Tibial artery (tissue), 4 donors: ENCODE measurements around the gene POLR2E.

Experiments
- DNase-seq, 2 donors: peaks; one replicate each; pipeline ENCODE4 v3.0.0-alpha.2; 2019
- H3K27ac ChIP-seq, 2 donors: fragments of 200-600 bp; sonication (generic) in 1 of 2; 1 replicate in 1 of 2; 2 replicates in 1 of 2; pipeline ENCODE4 v1.5.1; 2018 to 2019; ENCODE audit warnings: mild to moderate bottlenecking in 1 of 2
- H3K27me3 ChIP-seq, 2 donors: fragments of 200-600 bp; sonication (generic) in 1 of 2; one replicate each; pipeline versions ENCODE4 v1.5.1 to v1.6.0; 2016 to 2019
- H3K36me3 ChIP-seq, 3 donors: fragments of 200-600 bp; sonication (generic) in 2 of 3; one replicate each; pipeline ENCODE4 v1.5.1; 2016 to 2019; ENCODE audit warnings: mild to moderate bottlenecking in 2 of 3
- H3K4me1 ChIP-seq, 4 donors: fragments of 200-600 bp; sonication (generic) in 2 of 4; 1 replicate in 3 of 4; 2 replicates in 1 of 4; pipeline ENCODE4 v1.5.1; 2016 to 2019
- H3K4me3 ChIP-seq, 2 donors: fragments of 200-600 bp; sonication (generic) in 1 of 2; 1 replicate in 1 of 2; 2 replicates in 1 of 2; pipeline ENCODE4 v1.5.1; 2018 to 2019; ENCODE audit warnings: mild to moderate bottlenecking in 2 of 2
- H3K9me3 ChIP-seq, 3 donors: fragments of 200-600 bp; sonication (generic) in 1 of 3; one replicate each; pipeline ENCODE4 v1.5.1; 2016 to 2019
- intact Hi-C: fragments of 100-400 bp; cut with DNase I; formaldehyde crosslinking; loops from one replicate; pipeline ENCODE4 v1.15.0; 2023; ENCODE audit warnings: low total_unique reads
- TF ChIP-seq, protein P1 (sequence below), 2 experiments: fragments of 200-600 bp in 1 of 2; fragments of 450-650 bp in 1 of 2; IDR thresholded peaks; one replicate each; pipeline ENCODE4 v1.5.1; 2017 to 2019; ENCODE audit warnings: antibody characterized with exemption in 2 of 2, mild to moderate bottlenecking in 1 of 2, moderate library complexity in 1 of 2

POLR2E gene

DNA sequence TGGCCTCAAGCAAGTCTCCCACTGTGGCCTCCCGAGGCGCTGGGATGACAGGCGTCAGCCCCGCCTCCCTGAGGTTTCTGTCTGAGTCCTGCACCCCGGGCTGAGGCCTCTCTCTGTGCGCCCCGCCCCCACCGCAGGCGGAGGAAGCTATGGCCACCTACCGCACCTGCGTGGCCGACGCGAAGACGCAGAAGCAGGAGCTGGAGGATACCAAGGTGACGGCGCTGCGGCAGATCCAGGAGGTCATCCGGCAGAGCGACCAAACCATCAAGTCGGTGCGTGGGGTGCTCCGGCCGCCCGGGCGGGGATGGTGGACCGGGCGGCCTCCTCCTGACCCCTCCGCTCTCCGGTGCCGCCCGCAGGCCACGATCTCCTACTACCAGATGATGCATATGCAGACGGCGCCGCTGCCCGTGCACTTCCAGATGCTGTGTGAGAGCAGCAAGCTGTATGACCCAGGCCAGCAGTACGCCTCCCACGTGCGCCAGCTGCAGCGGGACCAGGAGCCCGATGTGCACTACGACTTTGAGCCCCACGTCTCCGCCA is 15.5 kb downstream of the POLR2E start:
- H3K4me3 ChIP-seq: no peak overlapping the region
- peaks cover 0 to 3% (median 0%) of the 10 kb centered on the region in 3 donors for H3K36me3 ChIP-seq
- intact Hi-C loops: no loop called here
- TF ChIP-seq, protein P1, sequence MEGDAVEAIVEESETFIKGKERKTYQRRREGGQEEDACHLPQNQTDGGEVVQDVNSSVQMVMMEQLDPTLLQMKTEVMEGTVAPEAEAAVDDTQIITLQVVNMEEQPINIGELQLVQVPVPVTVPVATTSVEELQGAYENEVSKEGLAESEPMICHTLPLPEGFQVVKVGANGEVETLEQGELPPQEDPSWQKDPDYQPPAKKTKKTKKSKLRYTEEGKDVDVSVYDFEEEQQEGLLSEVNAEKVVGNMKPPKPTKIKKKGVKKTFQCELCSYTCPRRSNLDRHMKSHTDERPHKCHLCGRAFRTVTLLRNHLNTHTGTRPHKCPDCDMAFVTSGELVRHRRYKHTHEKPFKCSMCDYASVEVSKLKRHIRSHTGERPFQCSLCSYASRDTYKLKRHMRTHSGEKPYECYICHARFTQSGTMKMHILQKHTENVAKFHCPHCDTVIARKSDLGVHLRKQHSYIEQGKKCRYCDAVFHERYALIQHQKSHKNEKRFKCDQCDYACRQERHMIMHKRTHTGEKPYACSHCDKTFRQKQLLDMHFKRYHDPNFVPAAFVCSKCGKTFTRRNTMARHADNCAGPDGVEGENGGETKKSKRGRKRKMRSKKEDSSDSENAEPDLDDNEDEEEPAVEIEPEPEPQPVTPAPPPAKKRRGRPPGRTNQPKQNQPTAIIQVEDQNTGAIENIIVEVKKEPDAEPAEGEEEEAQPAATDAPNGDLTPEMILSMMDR (IDR thresholded peaks at IDR 0.05): no peak
- peaks cover 0 to 17% of the 10 kb centered on the region in 2 donors for H3K27me3 ChIP-seq
- no peak for DNase-seq
- peaks cover 0 to 21% (median 5%) of the 10 kb centered on the region in 4 donors for H3K4me1 ChIP-seq
- no peak overlapping the region for H3K27ac ChIP-seq
- no peaks in the 10 kb centered on the region for H3K9me3 ChIP-seq

DNA sequence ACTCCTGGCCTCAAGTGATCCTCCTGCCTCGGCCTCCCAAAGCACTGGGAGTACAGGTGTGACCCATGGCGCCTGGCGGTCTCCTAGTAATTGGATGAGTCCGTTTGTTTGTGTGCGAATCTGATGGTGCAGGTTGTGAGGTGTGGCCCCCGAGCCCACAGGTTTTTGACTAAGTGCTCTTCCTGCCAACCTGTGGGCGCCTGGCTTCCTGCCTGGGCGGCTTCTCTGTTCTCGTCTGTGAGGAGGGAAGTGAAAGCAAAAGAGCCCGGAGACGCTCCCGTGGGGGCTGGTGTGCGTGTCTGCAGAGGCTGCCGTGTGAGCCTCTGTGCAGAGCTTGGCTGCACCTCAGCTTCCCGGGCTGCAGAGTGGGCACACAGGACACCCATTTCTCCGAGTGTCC is 18.2 kb downstream of the POLR2E start:
- no peaks in the 10 kb centered on the region for H3K9me3 ChIP-seq
- peaks cover 0 to 6% (median 1%) of the 10 kb centered on the region in 4 donors for H3K4me1 ChIP-seq
- no peak overlapping the region for H3K4me3 ChIP-seq

DNA sequence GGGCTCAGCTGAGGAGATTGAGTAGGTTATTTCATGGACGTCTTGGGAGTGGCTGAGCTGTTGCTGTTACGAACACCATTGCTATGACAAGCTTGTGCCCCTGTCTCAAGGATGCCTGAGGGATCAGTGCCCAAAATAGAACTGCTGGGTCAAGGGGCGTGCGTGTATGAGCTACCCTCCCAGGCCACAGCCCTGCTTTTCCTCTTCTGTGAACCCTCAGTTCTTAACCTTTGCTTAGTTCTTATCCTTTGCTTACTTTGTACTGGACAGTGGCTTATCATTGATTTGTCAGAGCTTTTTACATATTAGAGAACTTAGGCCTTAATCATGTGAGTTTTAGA is 19.2 kb downstream of the POLR2E start:
- H3K27ac ChIP-seq: no peak overlapping the region
- TF ChIP-seq, protein P1 (IDR thresholded peaks at IDR 0.05): no peak
- no peak overlapping the region for H3K4me3 ChIP-seq
- H3K9me3 ChIP-seq: no peaks in the 10 kb centered on the region
- intact Hi-C loops: no loop called here
- H3K4me1 ChIP-seq: peaks cover 0 to 11% (median 8%) of the 10 kb centered on the region in 4 donors
- DNase-seq: no peak
- H3K36me3 ChIP-seq: no peaks in the 10 kb centered on the region
- H3K27me3 ChIP-seq: peaks cover 0 to 22% of the 10 kb centered on the region in 2 donors

More for the DNA sequence above, 18.2 kb downstream of the POLR2E start:
- intact Hi-C loops: no loop called here
- TF ChIP-seq, protein P1 (IDR thresholded peaks at IDR 0.05): no peak
- Histone ChIP-seq H3K27ac (no peak overlapping the region), H3K27me3 (peaks cover 0 to 14% of the 10 kb centered on the region in 2 donors), H3K36me3 (peaks cover 0 to 3% (median 0%) of the 10 kb centered on the region in 3 donors)
- peak in 1 of 2 donors; percentile 65 for DNase-seq

GRCh38 chr19:1074544-1075283 is 20.5 kb downstream of the POLR2E start:
- peak; percentile 78 to 84 for DNase-seq
- peaks cover 0 to 16% (median 11%) of the 10 kb centered on the region in 4 donors for H3K4me1 ChIP-seq
- no peaks in the 10 kb centered on the region for H3K36me3 ChIP-seq
- no peak overlapping the region for H3K4me3 ChIP-seq
- H3K9me3 ChIP-seq: no peaks in the 10 kb centered on the region
- intact Hi-C loops: no loop called here
- H3K27ac ChIP-seq: no peak overlapping the region
- TF ChIP-seq, protein P1 (IDR thresholded peaks at IDR 0.05): no peak
- peaks cover 0 to 35% of the 10 kb centered on the region in 2 donors for H3K27me3 ChIP-seq

- H3K27ac ChIP-seq: no peak overlapping the region
- no peak for DNase-seq
Measured at GRCh38 chr19:1073956-1074517, 21.1 kb downstream of the POLR2E start.

More at GRCh38 chr19:1073956-1074517, 21.1 kb downstream of the POLR2E start:
- H3K36me3 ChIP-seq: no peaks in the 10 kb centered on the region
- TF ChIP-seq, protein P1 (IDR thresholded peaks at IDR 0.05): no peak
- peaks cover 0 to 41% of the 10 kb centered on the region in 2 donors for H3K27me3 ChIP-seq
- no peak overlapping the region for H3K4me3 ChIP-seq
- intact Hi-C loops: no loop called here
- H3K4me1 ChIP-seq: peaks cover 0 to 21% (median 13%) of the 10 kb centered on the region in 4 donors
- no peaks in the 10 kb centered on the region for H3K9me3 ChIP-seq
